Measurements from ENCODE around the gene CCDC183.
"Not testable (repeated sequence)": the region's sequence is repeated elsewhere in the genome, so short reads cannot be mapped to it uniquely, and the experiment has no call there.

Gene CCDC183

DNA sequence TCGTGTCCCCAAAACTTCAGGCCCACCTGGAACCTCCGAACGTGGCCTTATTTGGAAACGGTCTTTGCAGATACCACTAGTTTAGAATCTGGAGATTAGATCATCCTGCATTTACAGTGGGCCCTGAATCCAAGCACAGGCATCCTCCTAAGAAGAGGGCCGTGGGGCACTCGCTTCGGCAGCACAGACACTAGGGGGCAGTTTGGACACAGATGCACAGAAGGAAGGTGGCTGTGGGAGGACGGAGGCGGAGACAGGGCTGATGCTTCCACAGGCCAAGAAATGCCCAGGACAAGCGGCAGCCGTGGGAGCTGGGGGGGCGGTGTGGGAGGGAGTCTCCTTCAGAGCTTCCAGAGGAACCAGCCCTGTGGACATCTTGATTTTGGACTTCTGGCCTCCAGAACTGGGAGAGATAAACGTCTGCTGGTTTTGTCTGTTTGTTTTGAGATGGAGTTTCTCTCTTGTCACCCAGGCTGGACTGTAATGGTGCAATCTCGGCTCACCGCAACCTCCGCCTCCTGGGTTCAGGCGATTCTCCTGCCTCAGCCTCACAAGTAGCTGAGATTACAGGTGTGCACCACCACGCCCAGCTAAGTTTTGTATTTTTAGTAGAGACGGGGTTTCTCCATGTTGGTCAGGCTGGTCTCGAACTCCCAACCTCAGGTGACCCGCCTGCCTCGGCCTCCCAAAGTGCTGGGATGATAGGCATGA, 35.1 kb upstream of the CCDC183 start:
- peak; percentile 14 for FAIRE-seq

DNA sequence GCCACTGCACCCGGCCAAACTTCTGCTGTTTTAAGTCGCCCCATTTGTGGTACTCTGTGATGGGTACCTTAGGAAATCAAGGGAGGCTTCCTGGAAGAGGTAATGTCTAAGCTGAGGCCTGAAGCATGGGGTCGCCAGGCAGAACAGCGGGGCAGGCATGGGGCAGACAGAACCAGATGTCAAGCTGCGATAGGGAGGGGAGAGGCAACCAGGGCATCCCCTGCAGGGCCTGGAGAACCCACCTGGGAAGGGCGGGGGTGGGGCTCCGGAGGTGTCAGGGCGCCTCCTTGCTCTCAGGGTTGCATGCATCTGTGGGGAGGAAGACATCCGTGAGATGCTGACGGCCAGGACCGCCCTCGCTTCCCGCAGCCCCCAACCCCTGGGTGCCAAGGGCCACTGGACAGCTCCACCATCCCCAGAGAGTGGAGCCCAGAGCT, 34.6 kb upstream of the CCDC183 start:
- FAIRE-seq = no peak

DNA sequence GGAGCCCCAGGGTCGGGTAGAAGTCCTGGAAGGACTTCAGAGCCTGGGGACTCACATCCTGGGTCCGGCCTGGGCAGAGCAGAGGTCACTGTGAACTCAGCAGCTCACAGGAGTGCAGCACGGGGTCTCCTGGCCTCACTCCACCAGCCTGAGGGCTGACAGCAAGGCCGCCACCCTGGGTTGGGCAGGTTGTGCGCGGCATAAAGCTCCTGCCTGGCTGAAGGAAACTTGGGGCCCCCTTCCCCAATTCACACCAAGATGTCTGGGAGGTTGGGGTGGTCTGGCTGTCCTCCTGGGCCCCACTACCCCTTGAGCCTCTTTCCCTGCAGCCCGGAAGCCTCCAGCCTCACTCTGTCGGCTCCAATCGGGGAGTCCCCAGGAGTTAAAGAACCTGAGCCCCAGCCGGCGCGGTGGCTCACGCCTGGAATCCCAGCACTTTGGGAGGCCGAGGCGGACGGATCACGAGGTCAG, 33.9 kb upstream of the CCDC183 start:
- FAIRE-seq = no peak

DNA sequence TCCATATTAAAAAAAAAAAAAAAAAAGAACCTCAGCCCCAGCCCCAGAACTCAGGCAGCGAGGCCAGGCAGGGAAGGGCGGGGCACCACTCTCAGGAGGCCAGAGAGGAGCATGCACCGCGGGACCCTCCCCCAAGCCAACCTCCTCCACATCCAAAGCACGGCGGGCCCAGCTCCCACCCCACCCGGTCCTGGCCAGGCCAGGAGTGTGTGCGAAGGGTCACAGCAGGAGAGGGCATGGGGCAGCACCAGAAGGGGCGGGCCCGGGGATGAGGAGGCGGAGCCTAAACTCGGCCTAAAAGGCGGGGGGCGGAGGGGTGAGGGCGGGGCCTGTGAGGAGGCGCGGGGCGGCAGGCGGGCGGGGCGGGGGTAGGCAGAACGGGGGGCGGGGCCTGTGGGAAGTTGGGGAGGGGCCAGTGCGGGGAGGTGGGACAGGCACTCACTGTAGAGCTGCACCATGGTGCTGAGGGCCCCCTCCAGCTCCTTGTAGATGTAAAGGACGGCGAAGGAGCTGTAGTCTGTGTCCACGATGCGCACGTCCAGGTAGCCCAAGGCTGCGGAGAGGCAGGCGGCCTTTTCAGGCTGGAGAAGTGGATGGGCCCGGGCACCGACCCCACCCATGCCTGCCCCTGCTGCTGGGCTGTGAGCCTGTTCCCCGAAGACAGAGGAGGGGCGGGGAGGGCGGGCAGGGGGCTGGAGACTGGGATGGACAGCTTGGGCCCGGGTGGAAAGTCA, 33.1 kb upstream of the CCDC183 start:
- FAIRE-seq = no peak

DNA sequence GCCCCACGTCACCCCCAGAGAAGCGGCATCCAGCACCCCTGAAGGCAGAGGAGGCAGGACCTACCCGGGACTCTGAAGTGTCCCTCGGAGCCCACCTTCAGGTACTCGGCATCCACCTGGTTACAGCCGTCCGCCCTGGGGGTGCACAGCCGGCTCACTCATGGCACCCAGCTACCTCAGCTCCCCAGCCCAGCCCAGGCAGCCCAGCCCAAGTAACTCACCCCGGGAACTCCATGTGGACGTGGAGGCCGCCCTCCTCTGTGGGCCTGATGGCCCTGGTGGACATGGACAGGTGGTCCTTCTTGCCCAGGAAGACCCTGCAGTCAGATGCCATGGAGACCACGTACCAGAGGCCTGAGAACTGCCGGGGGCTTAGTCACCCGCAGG, 32.5 kb upstream of the CCDC183 start:
- no peak for FAIRE-seq

DNA sequence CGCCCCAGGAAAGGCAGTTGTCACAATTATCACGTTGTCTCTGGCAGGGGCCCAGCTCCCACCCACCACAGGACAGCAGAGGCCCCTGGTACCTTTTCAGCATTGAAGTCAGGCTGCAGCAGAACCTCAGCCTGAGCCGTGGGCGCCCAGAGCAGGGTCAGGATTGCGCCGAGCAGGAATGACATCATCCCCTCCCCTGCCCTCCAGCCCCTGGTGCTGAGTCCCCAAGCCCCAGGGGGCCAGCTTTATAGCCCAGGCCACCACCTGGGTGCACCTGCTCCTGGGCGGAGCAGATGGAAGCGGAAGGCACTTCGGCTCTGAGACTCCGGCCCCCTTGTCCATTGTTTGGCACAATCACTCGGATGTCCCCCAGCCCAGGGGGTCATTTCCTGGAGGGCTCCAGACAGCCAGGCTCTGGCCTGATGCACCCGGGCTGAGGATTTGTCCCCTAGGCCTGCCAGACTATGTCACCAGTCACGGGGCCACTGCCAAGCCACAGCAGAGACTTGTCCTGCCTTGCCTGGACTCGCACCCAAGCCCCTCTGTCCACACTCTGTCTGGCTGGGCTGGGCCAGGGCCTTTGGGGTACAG, 31.7 kb upstream of the CCDC183 start, which contains the start of gene LCN15:
Gene LCN15, minus strand, starts transcription at position 218 of the 591 bp plus-strand sequence. Its CDS starts 30 bp downstream, at position 188.
- FAIRE-seq = no peak

DNA sequence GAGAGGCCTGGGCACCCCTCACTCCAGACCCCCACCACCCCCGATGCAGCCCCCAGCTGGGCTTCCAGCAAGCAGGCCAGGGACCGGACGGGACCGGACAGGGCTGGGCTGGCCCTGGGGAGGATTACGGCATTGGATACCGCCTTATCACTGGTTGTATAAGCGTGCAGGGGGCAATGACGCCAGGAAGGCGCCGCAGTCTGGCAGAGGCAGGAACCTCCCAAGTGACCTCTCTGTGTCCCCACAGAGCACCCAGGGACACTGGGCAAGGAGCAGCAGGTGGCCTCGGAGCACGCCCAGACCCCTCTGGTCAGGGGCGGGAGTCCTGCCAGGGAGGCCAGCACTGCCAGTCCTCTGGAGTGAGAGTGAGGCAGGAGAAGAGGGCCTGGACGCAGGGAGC, 31.1 kb upstream of the CCDC183 start:
- FAIRE-seq = no peak

DNA sequence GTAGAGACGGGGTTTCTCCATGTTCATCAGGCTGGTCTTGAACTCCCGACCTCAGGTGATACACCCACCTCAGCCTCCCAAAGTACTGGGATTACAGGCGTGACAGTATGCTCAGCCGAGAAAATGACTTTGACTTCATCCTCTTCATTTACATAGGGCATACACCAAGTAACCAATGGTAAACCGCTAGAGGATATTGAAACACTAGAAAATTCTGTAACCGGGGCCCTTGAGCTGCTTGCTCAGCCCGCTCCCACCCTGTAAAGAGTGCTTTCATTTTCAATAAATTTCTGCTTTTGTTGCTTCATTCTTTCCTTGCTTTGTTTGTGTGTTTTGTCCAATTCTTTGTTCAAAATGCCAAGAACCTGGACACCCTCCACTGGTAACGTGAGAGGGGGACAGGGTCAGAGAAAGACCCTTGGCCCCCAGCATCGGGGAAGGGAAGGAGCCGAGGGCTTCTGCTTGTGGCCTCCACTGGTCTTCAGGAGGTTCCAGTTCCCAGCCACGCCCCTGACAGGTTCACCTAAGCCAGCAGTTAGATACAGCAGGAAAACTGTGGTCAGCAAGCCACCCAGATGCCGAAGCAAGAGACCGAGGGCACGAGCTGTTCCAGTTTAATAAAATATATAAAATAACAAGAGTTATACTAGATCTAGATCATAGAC, 30.3 kb upstream of the CCDC183 start:
- not testable (repeated sequence) for FAIRE-seq

DNA sequence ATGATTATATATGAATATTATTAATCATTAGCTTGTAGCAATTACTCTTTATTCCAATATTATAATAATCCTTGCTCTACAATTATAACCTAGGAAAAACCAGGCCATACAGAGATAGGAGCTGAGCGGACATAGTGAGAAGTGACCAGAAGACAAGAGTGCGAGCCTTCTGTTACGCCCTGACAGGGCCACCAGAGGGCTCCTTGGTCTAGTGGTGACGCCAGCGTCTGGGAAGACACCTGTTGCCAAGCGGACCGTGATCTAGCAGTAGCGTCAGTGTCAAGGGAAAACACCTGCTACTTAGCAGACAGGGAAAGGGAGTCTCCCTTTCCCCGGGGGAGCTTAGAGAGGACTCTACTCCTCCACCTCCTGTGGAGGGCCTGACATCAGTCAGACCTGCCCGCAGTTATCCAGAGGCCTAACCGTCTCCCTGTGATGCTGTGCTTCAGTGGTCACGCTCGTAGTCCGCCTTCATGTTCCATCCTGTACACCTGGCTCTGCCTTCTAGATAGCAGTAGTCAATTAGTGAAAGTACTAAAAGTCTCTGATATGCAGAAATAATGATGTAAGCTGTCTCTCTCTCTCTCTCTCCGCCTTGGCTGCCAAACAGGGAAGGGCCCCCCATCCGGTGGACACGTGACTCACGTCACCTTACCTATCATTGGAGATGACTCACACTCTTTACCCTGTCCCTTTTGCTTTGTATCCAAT, 29.6 kb upstream of the CCDC183 start:
- peak; percentile 78 for FAIRE-seq

DNA sequence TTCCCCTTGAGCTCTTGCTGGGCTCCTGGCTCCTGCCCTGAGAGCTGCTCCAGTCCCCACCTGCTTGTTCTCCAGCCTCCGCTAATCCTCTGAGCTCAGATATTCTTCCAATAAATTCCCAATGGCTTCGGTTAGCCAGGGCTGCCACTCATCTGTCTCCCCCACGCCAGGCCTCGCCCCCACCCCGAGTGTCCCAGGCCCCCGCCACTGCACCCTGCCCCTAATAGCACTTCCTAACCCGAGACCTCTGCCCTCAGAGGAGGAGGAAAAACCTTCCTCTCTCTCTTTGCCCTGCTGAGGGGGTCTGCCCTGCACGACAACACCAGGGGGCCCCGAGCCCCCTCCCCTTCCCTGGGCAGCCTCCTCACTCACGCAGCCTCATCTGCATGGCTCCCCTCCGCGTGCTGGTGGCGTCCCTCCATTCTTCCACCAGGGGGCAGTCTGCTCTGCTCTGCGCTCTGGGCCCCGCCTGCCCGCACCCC, 26.4 kb upstream of the CCDC183 start:
- no peak for FAIRE-seq

DNA sequence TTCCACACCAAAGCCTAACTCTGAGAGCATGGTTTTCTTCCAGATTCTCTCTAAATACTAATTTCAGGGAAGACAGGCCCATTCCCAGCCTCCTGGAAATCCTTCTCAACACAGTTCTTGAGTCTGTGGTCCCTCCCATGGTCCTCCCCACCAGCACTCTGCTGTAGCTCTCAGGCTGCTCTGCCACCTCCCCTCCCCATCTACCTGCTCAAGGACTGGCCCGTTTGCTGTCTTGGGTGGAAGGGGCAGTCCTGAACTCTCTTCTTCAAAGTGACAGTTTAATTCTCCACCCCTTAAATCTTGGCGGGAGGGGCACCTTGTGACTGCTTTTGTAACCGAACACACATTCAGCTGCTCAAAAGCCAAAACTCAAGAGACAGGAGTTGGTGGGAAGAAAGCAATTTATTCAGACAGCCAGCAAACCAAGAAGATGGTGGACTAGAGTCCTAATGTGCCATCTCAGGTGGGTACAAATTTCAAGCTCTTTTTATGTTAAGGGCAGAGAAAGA, 24.2 kb upstream of the CCDC183 start:
- FAIRE-seq = no peak

DNA sequence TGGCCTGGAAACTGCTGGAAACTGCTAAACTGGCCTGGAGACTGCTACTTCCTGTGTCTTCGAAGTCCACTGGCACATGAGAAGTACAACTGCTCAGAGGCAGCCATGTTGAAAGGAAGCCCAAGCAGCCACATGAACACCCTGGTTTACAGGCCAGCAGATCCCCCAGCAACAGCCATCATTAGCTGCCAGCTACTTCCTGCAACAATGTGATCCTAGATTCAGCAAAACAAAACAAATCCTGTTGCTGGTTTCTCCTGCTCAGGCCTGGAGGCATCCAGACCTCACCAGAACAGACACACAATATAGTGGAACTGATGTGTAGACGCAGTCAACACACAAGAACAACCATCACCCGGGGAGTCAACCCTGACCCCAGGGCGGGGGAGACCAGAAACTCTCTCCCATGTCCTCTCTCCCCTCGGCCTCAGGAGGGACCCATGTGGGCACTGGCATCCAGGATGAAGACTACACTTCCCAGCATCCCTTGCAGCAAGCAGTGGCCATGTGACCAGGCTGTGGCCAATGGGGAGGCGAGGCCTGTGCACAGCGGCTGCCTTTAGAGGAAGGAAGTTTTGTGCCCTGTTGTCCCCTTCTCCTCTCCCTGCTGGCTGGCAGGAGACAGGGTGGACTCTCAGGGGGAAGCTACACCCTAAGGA, 22.6 kb upstream of the CCDC183 start:
- no peak for FAIRE-seq

DNA sequence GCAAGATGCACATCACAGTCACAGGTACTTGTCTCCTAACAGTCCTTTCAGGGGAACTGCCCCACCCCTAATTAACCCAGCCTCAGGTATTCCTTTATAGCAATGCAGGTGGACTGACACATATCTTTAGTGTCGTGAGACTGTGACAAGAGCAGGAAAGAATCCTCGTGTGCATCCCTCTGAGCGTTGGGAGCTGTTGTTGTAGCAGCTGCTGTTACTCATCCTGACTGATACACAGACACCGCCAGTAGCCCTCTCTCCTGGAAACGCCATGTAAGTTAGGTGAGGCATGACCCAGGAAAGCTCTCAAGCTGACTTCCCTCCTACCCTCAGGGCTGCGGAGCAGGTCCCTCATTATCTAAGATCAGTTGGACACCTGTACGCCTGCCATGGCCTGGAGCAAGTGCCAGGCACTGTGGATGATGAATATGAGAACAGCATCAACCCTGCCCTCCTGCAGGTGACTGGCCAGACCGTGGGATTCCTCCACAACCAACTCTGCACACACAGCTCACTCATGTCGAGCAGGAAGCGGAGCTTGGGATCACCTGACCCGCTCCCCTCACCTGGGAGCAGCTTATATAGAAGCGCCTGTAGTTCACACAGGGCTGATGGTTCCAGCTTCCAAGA, 21.6 kb upstream of the CCDC183 start:
- FAIRE-seq = no peak

DNA sequence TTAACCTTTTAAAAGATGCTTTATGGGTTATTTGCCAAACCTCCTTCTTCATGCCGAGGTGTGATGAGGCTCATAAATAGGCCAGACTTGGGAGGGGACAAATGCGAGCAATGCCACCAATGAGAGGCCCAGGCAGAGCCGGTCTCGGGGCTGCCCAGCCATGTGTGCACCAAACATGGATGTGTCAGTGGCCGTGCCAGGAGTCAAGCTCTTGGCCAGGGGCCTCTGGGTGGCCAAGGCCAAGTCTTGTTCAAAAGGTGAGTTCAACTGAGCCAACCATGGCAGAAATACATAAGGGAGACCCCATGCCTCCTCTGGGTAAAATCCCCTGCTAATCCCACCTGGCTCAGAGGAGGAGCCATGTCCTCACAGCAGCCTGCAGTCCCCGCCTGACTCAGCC, 20.9 kb upstream of the CCDC183 start:
- no peak for FAIRE-seq

DNA sequence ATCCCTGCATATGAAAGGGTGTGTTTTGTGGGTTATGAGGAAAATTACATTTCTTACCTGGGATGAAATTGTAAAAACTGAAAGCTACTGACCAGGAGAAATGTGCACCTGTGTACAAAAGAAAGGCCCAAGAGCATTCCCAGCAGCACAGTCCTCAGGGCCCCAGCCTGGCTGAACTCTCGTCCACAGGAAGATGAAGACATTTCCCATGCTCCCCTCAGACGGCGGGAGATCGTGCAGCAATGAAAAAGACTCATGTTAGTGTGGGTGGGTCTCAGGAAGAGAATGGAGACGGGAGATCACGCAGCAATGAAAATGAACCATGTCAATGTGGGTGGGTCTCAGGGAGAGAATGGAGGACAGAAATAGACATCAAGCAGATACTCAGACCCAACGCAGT, 19.2 kb upstream of the CCDC183 start:
- FAIRE-seq = no peak

DNA sequence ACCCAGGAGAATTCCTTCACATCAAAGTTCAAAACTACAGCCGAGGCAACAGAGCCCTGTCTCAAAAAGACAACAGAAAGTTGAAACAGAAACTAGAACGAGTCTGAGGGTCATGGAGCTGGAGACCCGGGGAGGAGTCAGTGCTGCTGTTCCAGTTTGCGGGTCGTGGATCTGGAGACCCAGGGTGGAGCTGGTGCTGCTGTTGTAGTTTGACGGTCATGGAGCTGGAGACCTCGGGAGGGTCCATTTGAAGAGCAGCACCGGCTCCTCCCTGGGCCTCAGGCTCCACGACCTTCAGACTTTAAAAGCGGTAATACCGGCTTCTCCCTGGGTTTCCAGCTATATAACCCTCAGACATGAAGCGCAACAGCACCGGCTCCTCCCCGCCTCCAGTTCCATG, 18.8 kb upstream of the CCDC183 start:
- FAIRE-seq = no peak

DNA sequence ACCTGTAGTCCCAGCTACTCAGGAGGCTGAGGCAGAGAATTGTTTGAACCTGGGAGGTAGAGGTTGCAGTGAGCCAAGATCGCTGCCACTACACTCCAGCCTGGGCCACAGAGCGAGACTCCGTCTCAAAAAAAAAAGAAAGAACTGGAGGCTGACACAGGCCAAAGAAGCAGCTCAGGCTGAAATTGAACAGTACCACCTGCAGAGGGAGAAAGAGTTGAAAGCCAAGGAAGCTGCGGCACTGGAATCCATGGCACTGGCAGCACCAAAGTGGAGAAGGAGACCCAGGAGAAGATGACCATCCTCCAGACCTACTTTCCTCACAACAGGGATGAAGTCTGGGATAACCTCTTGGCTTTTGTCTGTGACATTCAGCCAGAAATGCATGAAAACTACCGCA, 16.3 kb upstream of the CCDC183 start:
- no peak for FAIRE-seq

DNA sequence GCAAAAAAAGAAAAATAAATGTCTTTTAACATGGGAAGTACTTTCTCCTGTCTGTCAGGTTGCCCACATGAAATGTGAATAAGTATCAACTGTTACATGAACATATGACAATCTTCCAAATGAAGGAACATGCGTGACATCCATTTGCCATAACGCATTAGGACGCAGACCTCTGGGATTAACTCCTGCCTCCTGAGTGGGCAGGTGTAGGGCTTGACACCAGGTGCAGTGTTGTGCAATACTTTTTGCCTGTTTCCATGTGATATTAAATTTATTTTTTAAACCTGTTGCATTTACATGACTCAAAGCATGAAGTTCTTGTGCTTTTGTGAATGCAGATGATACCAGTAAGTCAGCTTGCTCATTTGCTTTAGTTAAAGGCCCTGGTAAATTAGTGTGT, 13.7 kb upstream of the CCDC183 start:
- FAIRE-seq = no peak

DNA sequence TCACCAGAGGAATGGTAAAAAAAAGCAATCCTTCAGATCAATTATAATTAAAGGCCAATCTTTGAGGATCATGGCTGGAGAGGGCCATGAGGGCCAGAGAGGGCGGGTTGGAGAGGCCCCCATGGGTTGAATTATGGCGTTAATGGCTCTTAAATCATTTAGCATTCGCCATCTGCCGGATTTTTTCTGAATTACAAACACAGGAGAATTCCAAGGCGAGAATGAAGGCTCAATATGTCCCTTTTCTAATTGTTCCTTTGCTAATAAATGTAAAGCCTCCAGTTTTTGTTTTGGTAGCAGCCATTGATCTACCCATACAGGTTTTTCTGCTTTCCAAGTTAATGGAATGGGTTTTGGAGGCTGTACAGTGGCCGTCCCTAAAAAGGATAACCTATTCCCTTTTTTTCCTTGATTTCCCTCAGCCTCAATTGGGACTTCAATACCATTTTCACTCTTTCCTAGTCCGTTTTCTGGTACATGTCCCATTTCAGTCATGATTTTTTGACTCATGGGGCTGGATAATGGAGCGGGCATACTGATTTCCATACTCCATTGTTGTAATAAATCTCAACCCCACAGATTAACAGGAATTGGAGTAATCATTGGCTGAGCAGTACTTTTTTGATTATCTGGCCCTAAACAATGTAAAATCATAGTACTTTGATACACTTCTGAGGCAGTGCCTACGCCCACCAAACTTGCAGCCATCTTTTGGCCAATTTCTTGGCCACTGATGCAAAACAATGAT, 11.7 kb upstream of the CCDC183 start:
- FAIRE-seq = peak; percentile 72

DNA sequence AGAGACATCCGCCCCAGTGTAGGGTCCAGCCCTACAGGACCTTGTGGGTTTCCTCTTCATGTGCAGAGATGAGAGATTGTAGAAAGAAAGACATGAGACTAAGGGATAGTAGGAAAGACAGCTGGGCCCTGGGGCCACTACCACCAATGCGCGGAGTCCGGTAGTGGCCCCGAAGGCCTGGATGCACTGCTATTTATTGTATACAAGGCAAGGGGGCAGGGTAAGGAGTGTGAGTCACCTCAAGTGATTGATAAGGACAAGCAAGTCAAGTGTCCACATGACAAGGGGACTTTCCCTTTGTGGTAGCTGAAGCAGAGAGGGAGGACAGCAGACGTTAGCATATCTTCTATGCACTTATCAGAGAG, 11.2 kb upstream of the CCDC183 start:
- no peak for FAIRE-seq
